Uterus (tissue), 4 donors: ENCODE measurements around the gene CISD1. TPM values are rescaled to one million over a fixed set of nuclear protein-coding genes. Genes with fewer than 3 reads are reported as not detected.

ENCODE experiments used
- DNase-seq, 2 donors: peaks; one replicate each; pipeline ENCODE4 v3.0.0-alpha.2; 2019 to 2020
- H3K27ac ChIP-seq, 2 donors: fragments of 200-600 bp; sonication (generic); 1 replicate in 1 of 2; 2 replicates in 1 of 2; pipeline ENCODE4 v1.5.1; 2016 to 2018
- H3K27me3 ChIP-seq, 2 donors: fragments of 200-600 bp; sonication (generic); one replicate each; pipeline ENCODE4 v1.5.1; 2018 to 2019; ENCODE audit warnings: control low read depth in 1 of 2
- H3K36me3 ChIP-seq, 2 donors: fragments of 200-600 bp; sonication (generic); one replicate each; pipeline ENCODE4 v1.5.1; 2019; ENCODE audit warnings: control low read depth in 1 of 2
- H3K4me1 ChIP-seq, 2 donors: fragments of 200-600 bp; sonication (generic); one replicate each; pipeline ENCODE4 v1.5.1; 2018 to 2019; ENCODE audit warnings: control low read depth in 1 of 2
- H3K4me3 ChIP-seq, 2 donors: fragments of 200-600 bp; sonication (generic); 1 replicate in 1 of 2; 2 replicates in 1 of 2; pipeline ENCODE4 v1.5.1; 2018 to 2019; ENCODE audit warnings: mild to moderate bottlenecking in 1 of 2
- H3K9me3 ChIP-seq, 2 donors: fragments of 200-600 bp; sonication (generic); one replicate each; pipeline ENCODE4 v1.5.1; 2019; ENCODE audit warnings: control low read depth in 1 of 2
- POLR2A ChIP-seq, 2 donors: fragments of 450-650 bp; IDR thresholded peaks; one replicate each; pipeline ENCODE4 v1.6.1; 2016; ENCODE audit warnings: antibody characterized with exemption in 2 of 2, mild to moderate bottlenecking in 1 of 2, moderate library complexity in 1 of 2
- intact Hi-C: fragments of 100-400 bp; cut with DNase I; formaldehyde crosslinking; loops from one replicate; pipeline ENCODE4 v1.15.1; 2023; ENCODE audit warnings: low total_unique reads
- total RNA-seq, 4 donors: library from RNA; depleted of rRNA in 3 of 4; stranded (reverse); fragments of >200 nt in 3 of 4; gene quantifications; one replicate each; pipeline versions ENCODE4 v1.1.0 to v1.2.4, GENCODE V29; 2014 to 2023
- TF ChIP-seq, protein P1 (sequence below), 4 experiments: fragments of 200-600 bp in 2 of 4; fragments of 450-650 bp in 2 of 4; sonication (generic) in 2 of 4; IDR thresholded peaks; one replicate each; pipeline ENCODE4 v1.5.1; 2016 to 2019; ENCODE audit warnings: antibody characterized with exemption in 4 of 4, mild to moderate bottlenecking in 2 of 4, moderate library complexity in 1 of 4
- donor health status: DM: yes; HTN: yes; CAD: no.

Gene CISD1
- total RNA-seq, 4 donors from 2014 or later, result 9.7 to 17.4 (median 11.3) TPM

DNA sequence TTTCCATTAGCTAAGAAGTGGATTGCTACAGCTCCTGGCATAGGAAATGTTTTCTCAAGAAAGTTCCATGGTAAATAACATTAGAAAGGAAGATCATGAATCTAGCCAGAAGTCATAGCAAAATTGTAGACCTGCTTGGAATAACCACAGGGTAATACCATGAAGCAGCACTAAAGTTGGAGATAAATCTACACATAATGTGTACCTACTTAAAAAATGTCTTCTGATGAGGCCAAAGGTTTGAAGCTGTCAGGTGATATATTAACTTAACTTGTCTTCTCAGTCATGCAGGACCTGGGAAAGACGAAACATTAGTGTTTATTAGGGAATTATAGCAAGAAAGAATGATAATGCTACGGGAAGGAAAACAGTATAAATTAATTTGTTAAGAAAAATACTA, 6.3 kb downstream of the CISD1 start:
- no peak overlapping the region for H3K4me3 ChIP-seq
- H3K4me1 ChIP-seq, result peaks cover 0 to 1% of the 10 kb centered on the region in 2 donors
- H3K36me3 ChIP-seq, result no peaks in the 10 kb centered on the region
- no peaks in the 10 kb centered on the region for H3K27me3 ChIP-seq
- DNase-seq, result no peak
- TF ChIP-seq, protein P1, sequence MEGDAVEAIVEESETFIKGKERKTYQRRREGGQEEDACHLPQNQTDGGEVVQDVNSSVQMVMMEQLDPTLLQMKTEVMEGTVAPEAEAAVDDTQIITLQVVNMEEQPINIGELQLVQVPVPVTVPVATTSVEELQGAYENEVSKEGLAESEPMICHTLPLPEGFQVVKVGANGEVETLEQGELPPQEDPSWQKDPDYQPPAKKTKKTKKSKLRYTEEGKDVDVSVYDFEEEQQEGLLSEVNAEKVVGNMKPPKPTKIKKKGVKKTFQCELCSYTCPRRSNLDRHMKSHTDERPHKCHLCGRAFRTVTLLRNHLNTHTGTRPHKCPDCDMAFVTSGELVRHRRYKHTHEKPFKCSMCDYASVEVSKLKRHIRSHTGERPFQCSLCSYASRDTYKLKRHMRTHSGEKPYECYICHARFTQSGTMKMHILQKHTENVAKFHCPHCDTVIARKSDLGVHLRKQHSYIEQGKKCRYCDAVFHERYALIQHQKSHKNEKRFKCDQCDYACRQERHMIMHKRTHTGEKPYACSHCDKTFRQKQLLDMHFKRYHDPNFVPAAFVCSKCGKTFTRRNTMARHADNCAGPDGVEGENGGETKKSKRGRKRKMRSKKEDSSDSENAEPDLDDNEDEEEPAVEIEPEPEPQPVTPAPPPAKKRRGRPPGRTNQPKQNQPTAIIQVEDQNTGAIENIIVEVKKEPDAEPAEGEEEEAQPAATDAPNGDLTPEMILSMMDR (IDR thresholded peaks at IDR 0.05), result no peak
- no peak for TF ChIP-seq POLR2A (IDR thresholded peaks at IDR 0.05)
- intact Hi-C loops, result no loop called here
- H3K27ac ChIP-seq, result no peak overlapping the region
- H3K9me3 ChIP-seq, result no peaks in the 10 kb centered on the region

DNA sequence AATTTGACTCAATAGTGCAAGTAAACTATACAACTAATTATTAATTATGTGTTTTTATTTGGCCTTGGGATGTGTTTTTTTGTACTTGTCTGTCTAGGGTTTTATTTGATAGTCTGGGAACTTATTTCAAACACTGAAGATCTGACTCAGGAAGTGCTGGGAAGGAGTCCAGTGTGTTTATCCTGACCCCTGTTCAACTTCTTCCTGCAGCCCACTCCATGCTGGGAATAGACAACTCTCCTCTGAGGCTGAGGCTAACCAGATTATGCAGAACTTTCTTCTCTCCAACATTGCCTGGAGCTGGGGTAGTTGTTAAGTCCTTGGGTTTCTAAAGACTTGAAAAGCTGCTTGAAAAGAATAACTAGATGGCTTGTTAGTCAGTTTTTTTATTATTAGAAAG, 6.9 kb downstream of the CISD1 start:
- Histone ChIP-seq H3K27ac (no peak overlapping the region), H3K27me3 (no peaks in the 10 kb centered on the region), H3K4me1 (no peaks in the 10 kb centered on the region), H3K36me3 (no peaks in the 10 kb centered on the region), H3K9me3 (no peaks in the 10 kb centered on the region), H3K4me3 (no peak overlapping the region)
- DNase-seq, result no peak
- intact Hi-C loops, result no loop called here
- TF ChIP-seq POLR2A (IDR thresholded peaks at IDR 0.05), result no peak
- TF ChIP-seq, protein P1 (IDR thresholded peaks at IDR 0.05), result no peak

DNA sequence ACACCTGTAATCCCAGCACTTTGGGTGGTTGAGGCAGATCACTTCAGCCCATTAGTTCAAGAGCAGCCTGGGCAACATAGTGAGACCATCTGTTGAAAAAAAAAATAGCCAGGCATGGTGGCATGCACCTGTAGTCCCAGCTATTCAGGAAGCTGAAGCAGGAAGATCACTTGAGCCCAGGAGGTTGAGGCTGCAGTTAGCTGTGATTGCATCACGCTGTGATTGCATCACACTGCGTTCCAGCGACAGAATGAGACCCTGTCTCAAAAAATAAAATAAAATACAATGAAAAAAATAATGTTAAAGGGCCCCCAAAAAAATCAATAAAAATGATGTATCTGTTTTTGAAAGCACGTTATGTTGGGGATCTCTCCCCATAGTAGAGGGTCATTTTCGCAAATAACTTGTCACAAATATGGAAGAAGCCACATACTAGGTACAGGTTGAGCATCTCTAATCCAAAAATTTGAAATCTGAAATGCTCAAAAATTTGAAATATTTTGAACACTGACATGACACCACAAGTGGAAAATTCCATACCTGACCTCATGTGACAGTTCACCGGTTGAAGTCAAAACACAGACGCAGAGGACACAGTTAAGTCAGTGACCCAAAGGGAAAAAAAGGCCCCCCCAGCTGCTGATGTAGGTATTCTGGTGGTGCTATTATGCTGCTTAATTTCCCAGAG, 9.5 kb downstream of the CISD1 start:
- intact Hi-C loops, result no loop called here
- H3K27me3 ChIP-seq, result no peaks in the 10 kb centered on the region
- TF ChIP-seq, protein P1 (IDR thresholded peaks at IDR 0.05), result no peak
- no peak for TF ChIP-seq POLR2A (IDR thresholded peaks at IDR 0.05)
- H3K9me3 ChIP-seq, result no peaks in the 10 kb centered on the region
- no peak overlapping the region for H3K27ac ChIP-seq
- H3K36me3 ChIP-seq, result no peaks in the 10 kb centered on the region
- no peak overlapping the region for H3K4me3 ChIP-seq
- no peaks in the 10 kb centered on the region for H3K4me1 ChIP-seq
- no peak for DNase-seq

GRCh38 chr10:58278962-58279307, 10.0 kb downstream of the CISD1 start:
- no peaks in the 10 kb centered on the region for H3K4me1 ChIP-seq
- TF ChIP-seq, protein P1 (IDR thresholded peaks at IDR 0.05), result no peak
- no peak for TF ChIP-seq POLR2A (IDR thresholded peaks at IDR 0.05)
- DNase-seq, result no peak
- H3K36me3 ChIP-seq, result no peaks in the 10 kb centered on the region
- H3K4me3 ChIP-seq, result no peak overlapping the region
- intact Hi-C loops, result no loop called here
- H3K9me3 ChIP-seq, result no peaks in the 10 kb centered on the region
- H3K27ac ChIP-seq, result no peak overlapping the region
- H3K27me3 ChIP-seq, result no peaks in the 10 kb centered on the region

DNA sequence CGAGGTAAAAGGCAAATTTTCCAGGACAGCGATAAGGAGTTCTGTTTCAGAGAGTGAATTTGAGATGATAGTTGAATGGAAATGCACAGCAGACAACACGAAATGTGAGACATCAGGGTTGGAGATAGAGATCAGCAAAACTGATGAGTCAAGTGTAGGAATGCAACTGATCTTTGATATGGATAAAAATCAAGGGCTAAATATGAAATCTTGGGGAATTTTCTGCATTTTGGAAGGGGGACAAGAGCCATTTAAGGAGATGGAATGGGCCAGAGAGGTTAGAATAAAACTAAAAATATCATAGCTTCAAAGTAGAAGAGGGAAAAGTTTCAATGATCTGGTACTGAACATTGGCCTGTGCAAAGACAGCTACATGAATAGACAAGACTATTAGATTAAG, 11.5 kb downstream of the CISD1 start:
- H3K4me3 ChIP-seq, result no peak overlapping the region
- H3K36me3 ChIP-seq, result no peaks in the 10 kb centered on the region
- no peaks in the 10 kb centered on the region for H3K4me1 ChIP-seq
- intact Hi-C loops, result no loop called here
- TF ChIP-seq, protein P1 (IDR thresholded peaks at IDR 0.05), result no peak
- TF ChIP-seq POLR2A (IDR thresholded peaks at IDR 0.05), result no peak
- H3K27me3 ChIP-seq, result no peaks in the 10 kb centered on the region
- no peak overlapping the region for H3K27ac ChIP-seq
- DNase-seq, result no peak
- H3K9me3 ChIP-seq, result no peaks in the 10 kb centered on the region
